Measurements from ENCODE around the gene PREB.
"Not testable (repeated sequence)": the region's sequence is repeated elsewhere in the genome, so short reads cannot be mapped to it uniquely, and the experiment has no call there.

The PREB gene

DNA sequence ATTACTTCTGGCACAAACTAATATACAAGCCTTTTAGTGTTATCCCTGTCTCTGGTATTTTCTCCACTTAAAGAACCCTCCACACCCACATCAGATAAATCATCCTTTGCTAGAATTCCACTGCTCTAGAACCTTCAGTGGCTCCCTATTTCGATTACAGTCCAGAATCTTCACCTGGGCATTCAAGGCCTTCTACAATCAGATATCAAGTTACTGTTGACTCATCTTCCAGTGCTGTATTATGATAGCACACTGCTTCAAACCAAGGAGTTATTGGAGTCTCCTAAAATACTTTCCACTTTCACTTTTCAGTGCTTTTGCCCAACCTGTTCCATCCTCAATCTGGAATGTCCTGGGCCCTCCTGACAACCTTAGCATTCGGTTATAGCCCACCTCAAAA lies 18.9 kb downstream of the PREB start:
- POLR2A ChIA-PET: no interaction called here
- no peak for TF ChIP-seq CTCF (IDR thresholded peaks at IDR 0.05; ENCODE audit: control extremely low read depth, extremely low read depth, low read depth, missing control alignments)
- CTCF ChIA-PET: interaction anchor here (1.0 to 2.9 kb wide), 3 partner anchors 8 to 187 kb away, joined by 4 to 8 read pairs (median 5); partner anchors contain the start of gene ABHD1
- DNase-seq (ENCODE audit: extremely low spot score): no peak

DNA sequence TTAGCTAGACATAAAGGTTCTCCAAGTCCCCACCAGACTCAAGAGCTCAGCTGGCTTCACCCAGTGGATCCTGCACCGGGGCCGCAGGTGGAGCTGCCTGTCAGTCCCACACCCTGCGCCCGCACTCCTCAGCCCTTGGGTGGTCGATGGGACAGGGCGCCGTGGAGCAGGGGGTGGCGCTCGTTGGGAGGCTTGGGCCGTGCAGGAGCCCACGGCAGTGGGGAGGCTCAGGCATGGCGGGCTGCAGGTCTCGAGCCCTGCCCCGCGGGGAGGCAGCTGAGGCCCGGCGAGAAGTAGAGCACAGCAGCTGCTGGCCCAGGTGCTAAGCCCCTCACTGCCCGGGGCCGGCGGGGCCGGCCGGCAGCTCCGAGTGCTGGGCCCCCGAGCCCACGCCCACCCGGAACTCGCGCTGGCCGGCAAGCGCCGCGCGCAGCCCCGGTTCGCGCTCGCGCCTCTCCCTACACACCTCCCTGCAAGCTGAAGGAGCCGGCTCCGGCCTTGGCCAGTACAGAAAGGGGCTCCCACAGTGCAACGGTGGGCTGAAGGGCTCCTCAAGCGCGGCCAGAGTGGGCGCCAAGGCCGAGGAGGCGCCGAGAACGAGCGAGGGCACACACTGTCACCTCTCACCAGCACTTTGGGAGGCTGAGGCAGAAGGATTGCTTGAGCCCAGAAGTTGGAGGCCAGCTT lies 22.9 kb downstream of the PREB start:
- CTCF ChIA-PET: interaction anchor here (0.8 to 1.9 kb wide), 13 partner anchors 10 to 182 kb away, joined by 3 to 9 read pairs (median 4); partner anchors contain the start of gene TRIM54
- POLR2A ChIA-PET; DNase-seq (ENCODE audit: extremely low spot score): not testable (repeated sequence)

DNA sequence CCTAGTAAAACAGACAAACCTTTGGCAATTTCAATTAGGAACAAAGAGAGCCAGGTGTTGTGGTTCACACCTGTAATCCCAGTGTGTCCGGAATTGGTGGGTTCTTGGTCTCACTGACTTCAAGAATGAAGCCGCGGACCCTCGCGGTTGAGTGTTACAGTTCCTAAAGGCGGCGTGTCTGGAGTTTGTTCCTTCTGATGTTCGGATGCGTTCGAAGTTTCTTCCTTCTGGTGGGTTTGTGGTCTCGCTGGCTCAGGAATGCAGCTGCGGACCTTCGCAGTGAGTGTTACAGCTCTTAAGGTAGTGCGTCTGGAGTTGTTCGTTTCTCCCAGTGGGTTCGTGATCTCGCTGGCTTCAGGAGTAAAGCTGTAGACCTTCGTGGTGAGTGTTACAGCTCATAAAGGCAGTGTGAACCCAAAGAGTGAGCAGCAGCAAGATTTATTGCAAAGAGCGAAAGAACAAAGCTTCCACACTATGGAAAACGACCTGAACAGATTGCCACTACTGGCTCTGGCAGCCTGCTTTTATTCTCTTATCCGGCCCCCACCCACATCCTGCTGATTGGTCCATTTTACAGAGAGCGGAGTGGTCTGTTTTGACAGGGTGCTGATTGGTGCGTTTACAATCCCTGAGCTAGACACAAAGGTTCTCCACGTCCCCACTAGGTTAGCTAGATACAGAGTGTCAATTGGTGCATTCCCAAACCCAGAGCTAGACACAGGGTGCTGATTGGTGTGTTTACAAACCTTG lies 23.7 kb downstream of the PREB start:
- DNase-seq (ENCODE audit: extremely low spot score); POLR2A ChIA-PET: not testable (repeated sequence)
- CTCF ChIA-PET: interaction anchor here (1.2 to 1.9 kb wide), 8 partner anchors 9 to 183 kb away, joined by 3 to 9 read pairs (median 4); no protein-coding TSS in a partner anchor

DNA sequence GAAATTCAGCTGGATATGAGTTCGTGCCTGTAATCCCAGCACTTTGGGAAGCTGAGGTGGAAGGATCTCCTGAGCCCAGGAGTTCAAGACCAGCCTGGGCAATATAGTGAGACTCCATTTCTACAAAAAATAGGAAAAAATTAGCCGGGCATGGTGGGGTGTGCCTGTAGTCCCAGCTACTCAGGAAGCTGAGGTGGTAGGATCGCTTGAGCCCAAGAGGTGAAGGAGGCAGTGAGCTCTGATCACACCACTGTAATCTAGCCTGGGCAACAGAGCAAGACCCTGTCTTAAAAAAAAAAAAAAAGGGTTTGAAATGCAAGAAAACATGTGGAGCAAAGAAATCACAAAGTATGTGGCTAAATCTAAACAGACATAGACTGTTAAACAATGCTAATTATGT lies 25.4 kb downstream of the PREB start:
- no peak for TF ChIP-seq CTCF (IDR thresholded peaks at IDR 0.05; ENCODE audit: control extremely low read depth, extremely low read depth, low read depth, missing control alignments)
- DNase-seq (ENCODE audit: extremely low spot score): no peak
- POLR2A ChIA-PET: no interaction called here
- CTCF ChIA-PET: interaction anchor here (1.3 to 3.2 kb wide), 4 partner anchors 11 to 194 kb away, joined by 3 to 16 read pairs (median 6); partner anchors contain the start of gene TRIM54

DNA sequence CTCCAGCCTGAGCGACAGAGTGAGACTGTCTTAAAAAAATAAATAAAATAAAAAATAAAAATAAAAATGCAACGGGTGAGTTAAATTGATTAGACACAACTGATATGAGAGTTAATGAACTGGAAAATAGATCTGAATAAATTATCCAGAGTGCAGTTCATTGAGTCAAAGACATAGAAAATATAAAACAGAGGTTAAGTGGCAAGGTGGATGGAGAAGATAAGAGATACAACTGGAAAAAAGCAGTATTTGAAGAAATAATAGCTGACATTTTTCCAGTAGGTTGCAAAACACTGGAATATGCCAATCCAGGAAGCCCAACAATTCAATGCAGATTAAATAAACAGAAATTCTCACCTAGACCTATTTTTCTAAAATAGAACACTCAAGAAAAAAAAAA lies 26.2 kb downstream of the PREB start:
- ChIA-PET POLR2A (no interaction called here), CTCF (interaction anchor here (1.5 to 3.2 kb wide), 4 partner anchors 9 to 172 kb away, joined by 4 to 16 read pairs (median 6); partner anchors contain the start of gene TRIM54)
- no peak for DNase-seq (ENCODE audit: extremely low spot score)
- TF ChIP-seq CTCF (IDR thresholded peaks at IDR 0.05; ENCODE audit: control extremely low read depth, extremely low read depth, low read depth, missing control alignments): no peak

DNA sequence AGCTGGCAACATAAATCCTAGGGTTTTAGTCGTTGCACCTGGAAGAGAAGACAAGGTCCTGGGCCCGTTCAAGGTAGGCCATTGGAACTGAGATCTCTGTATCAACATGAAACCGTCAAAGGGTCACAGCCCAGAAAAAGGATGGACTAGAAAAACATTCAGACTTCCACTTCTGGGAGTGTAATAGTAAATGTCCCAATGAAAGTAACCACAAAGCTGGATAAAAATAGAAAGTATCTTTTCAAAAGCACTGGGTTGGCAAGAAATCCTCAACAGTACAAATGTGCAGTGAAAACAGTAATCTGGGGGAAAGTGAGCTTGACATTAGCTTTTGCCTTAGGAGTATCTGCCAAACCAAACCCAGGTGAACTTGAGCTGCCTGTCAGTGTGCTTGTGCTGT lies 28.5 kb downstream of the PREB start:
- no peak for TF ChIP-seq CTCF (IDR thresholded peaks at IDR 0.05; ENCODE audit: control extremely low read depth, extremely low read depth, low read depth, missing control alignments)
- DNase-seq (ENCODE audit: extremely low spot score): no peak
- CTCF ChIA-PET: interaction anchor here (0.9 to 2.2 kb wide), 8 partner anchors 10 to 196 kb away, joined by 3 to 15 read pairs (median 4); no protein-coding TSS in a partner anchor
- POLR2A ChIA-PET: interaction anchor here (0.6 kb wide), 1 partner anchor 21 kb away, joined by 5 read pairs; no protein-coding TSS in a partner anchor

- CTCF ChIA-PET: interaction anchor here (0.9 to 10.8 kb wide), 13 partner anchors 9 to 201 kb away, joined by 3 to 136 read pairs (median 4); partner anchors contain the start of genes KHK and TRIM54
- TF ChIP-seq CTCF (IDR thresholded peaks at IDR 0.05; ENCODE audit: control extremely low read depth, extremely low read depth, low read depth, missing control alignments): no peak
- POLR2A ChIA-PET: no interaction called here
- no peak for DNase-seq (ENCODE audit: extremely low spot score)
Measured at GRCh38 chr2:27102329-27102728, 32.1 kb downstream of the PREB start.
